Activated CD8-positive, alpha-beta memory T cell treated with anti-CD3 and anti-CD28 coated beads, Interleukin-2, amount 50 U/mL, for 24 hours (primary cell): Measurements from ENCODE around the gene SORBS1.

Experiments
- DNase-seq: peaks from one replicate; pipeline ENCODE4 v3.0.0-alpha.2; 2020; ENCODE audit errors: extremely low read depth

Gene SORBS1

GRCh38 chr10:95266674-95267095, 294.5 kb downstream of the SORBS1 start:
- no peak for DNase-seq

GRCh38 chr10:95265572-95265971, 295.6 kb downstream of the SORBS1 start:
- DNase-seq, result no peak

GRCh38 chr10:95264227-95265051, 296.7 kb downstream of the SORBS1 start:
- no peak for DNase-seq

GRCh38 chr10:95263864-95264226, 297.3 kb downstream of the SORBS1 start:
- DNase-seq, result no peak

- no peak for DNase-seq
These were observed 298.2 kb downstream of the SORBS1 start for GRCh38 chr10:95262763-95263518.

- no peak for DNase-seq
These were observed 299.2 kb downstream of the SORBS1 start for GRCh38 chr10:95261926-95262325.
